K562 (cell line): Measurements from ENCODE around the gene CFDP1. TPM values are rescaled to one million over a fixed set of nuclear protein-coding genes. Genes with fewer than 3 reads are reported as not detected.

Source experiments
- BHLHE40 ChIP-seq: IDR thresholded peaks from 2 replicates; pipeline ENCODE4 v1.6.1; 2011; ENCODE audit warnings: low read length, improper control_type of control experiment
- CEBPB ChIP-seq: fragments of 450-650 bp; IDR thresholded peaks from 2 replicates; pipeline ENCODE4 v1.6.1; 2016; ENCODE audit warnings: missing genetic modification characterization, missing compliant biosample characterization
- EGR1 ChIP-seq: fragments of 450-650 bp; conservative IDR thresholded peaks from 2 replicates; pipeline ENCODE4 v1.6.1; 2017; ENCODE audit warnings: mild to moderate bottlenecking
- ESRRA ChIP-seq: fragments of 450-650 bp; IDR thresholded peaks from 2 replicates; pipeline ENCODE4 v1.6.1; 2014; ENCODE audit warnings: low read depth, mild to moderate bottlenecking, moderate library complexity, borderline replicate concordance
- JUND ChIP-seq, 2 experiments: IDR thresholded peaks; 2 replicates in 1 of 2; 3 replicates in 1 of 2; pipeline ENCODE4 v1.6.1; 2011; ENCODE audit warnings: borderline replicate concordance in 2 of 2, low read depth in 2 of 2, low read length in 2 of 2, improper control_type of control experiment in 1 of 2, missing biosample characterization in 1 of 2, missing genetic modification characterization in 1 of 2, missing genetic modification reagents in 1 of 2
- PHF8 ChIP-seq: fragments of 200-600 bp; sonication (generic); IDR thresholded peaks from 2 replicates; pipeline ENCODE4 v1.6.1; 2012; ENCODE audit warnings: mixed run types, mild to moderate bottlenecking, inconsistent platforms, low read length, moderate library complexity, borderline replicate concordance
- RAD21 ChIP-seq, 2 experiments: fragments of 250-450 bp in 1 of 2; fragments of 450-650 bp in 1 of 2; sonication (Bioruptor Pico) in 1 of 2; formaldehyde crosslinking in 1 of 2; IDR thresholded peaks in 1 of 2; conservative IDR thresholded peaks in 1 of 2; 2 replicates each; pipeline versions ENCODE4 v1.4.0 to v1.8.0; 2020 to 2022; ENCODE audit warnings: mild to moderate bottlenecking in 2 of 2, moderate library complexity in 1 of 2
- RAD51 ChIP-seq: fragments of 450-650 bp; IDR thresholded peaks from 2 replicates; pipeline ENCODE4 v1.7.1; 2016; ENCODE audit warnings: low read depth, mild to moderate bottlenecking, borderline replicate concordance
- RBM15 ChIP-seq: fragments of 200-400 bp; formaldehyde crosslinking; IDR thresholded peaks from 2 replicates; pipeline ENCODE4 v1.6.1; 2018; ENCODE audit warnings: mild to moderate bottlenecking, low read length, moderate library complexity; ENCODE audit not compliant: insufficient read depth
- TCFL5 ChIP-seq: fragments of 250-450 bp; sonication (Bioruptor Pico); conservative IDR thresholded peaks from 2 replicates; pipeline ENCODE4 v1.6.1; 2021; ENCODE audit warnings: mild to moderate bottlenecking, moderate library complexity, matching md5 sums
- polyA plus RNA-seq, 8 experiments: library from polyadenylated mRNA; depleted of rRNA in 4 of 8; stranded (reverse) in 5 of 8; unstranded in 3 of 8; fragments of >200 nt; fragmentation: Nextera tagmentation in 2 of 8; fragmentation: Illumina TruSeq in 1 of 8; extraction: Ambion mirVana in 2 of 8; extraction: Trizol in 1 of 8; gene quantifications; 2 replicates each; pipeline versions ENCODE4 v1.2.1 to v1.2.3, GENCODE V29; 2011 to 2014; ENCODE audit warnings: inconsistent platforms in 1 of 8, missing spikeins in 1 of 8
- total RNA-seq, 7 experiments: library from RNA; depleted of rRNA in 6 of 7; stranded (reverse); fragments of >200 nt in 6 of 7; fragmentation: Illumina TruSeq in 2 of 7; extraction: Trizol in 2 of 7; gene quantifications; 2 replicates each; pipeline versions ENCODE4 v1.2.1 to v1.2.3, GENCODE V29; 2011 to 2021; ENCODE audit warnings: low replicate concordance in 1 of 7
- TF ChIP-seq, protein P1 (sequence below): fragments of 450-650 bp; IDR thresholded peaks from 2 replicates; pipeline ENCODE4 v1.6.1; 2017; ENCODE audit warnings: antibody characterized with exemption, mild to moderate bottlenecking
- TF ChIP-seq, protein P2 (sequence below): fragments of 250-450 bp; sonication (Bioruptor Pico); IDR thresholded peaks from 2 replicates; pipeline ENCODE4 v1.5.0; 2021
- TF ChIP-seq, protein P3 (sequence below): sonication (generic); formaldehyde crosslinking; IDR thresholded peaks from 2 replicates; pipeline ENCODE4 v1.8.1; 2023; ENCODE audit warnings: mild to moderate bottlenecking, missing genetic modification reagents
- TF ChIP-seq, protein P4 (sequence below), 2 experiments: IDR thresholded peaks; 2 replicates each; pipeline ENCODE4 v1.6.1; 2012; ENCODE audit warnings: improper control_type of control experiment in 2 of 2, low read depth in 2 of 2, low read length in 2 of 2, borderline replicate concordance in 1 of 2
- TF ChIP-seq, protein P5 (sequence below): sonication (generic); formaldehyde crosslinking; IDR thresholded peaks from 2 replicates; pipeline ENCODE4 v1.5.0; 2020; ENCODE audit warnings: missing genetic modification reagents

CFDP1 gene
- total and polyA plus RNA-seq, 9 of the 15 experiments (the other 6 are each of a cell fraction or from before 2014, with no cell fraction given) = 31.5 to 78.4 (median 61.7) TPM

DNA sequence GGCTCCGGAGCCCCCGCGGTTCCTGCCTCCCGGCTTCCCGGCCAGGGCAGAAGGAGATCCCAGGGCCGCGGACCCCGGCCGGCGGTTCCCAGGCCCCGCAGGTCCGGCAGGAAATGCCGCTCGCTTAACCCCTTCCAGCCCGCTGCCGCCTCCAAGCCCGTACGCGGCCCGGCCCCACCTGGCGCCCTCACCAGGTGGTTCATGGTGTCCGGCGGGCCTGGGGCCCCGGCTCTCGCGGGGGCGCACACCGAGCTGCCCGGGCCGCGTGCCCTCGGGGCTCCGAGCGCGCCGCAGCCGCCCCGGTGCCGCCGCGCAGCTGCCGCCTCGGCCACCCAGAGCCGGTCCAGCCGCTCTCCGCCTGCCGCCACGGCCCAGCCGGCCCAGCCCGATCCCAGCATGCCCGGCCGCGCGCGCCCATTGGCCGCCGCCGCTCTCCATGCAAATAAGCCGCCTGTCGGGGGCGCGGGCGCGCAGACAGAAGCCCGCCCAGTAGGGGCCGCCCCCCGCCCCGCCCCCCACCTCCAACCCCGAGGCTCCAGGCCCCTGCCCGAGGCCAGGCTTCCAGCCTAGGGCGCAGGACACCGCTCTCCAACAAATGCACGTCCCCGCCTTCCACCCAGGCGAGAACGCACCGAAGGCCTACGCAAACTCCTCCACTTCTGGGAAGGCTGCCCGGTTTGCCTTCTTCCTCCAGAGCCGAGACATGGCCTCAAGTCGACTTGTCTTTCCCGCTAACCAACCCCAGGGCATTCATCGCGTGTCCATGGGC is 181.8 kb downstream of the CFDP1 start, which contains the start of gene BCAR1 (continued):
- TF ChIP-seq, protein P1, sequence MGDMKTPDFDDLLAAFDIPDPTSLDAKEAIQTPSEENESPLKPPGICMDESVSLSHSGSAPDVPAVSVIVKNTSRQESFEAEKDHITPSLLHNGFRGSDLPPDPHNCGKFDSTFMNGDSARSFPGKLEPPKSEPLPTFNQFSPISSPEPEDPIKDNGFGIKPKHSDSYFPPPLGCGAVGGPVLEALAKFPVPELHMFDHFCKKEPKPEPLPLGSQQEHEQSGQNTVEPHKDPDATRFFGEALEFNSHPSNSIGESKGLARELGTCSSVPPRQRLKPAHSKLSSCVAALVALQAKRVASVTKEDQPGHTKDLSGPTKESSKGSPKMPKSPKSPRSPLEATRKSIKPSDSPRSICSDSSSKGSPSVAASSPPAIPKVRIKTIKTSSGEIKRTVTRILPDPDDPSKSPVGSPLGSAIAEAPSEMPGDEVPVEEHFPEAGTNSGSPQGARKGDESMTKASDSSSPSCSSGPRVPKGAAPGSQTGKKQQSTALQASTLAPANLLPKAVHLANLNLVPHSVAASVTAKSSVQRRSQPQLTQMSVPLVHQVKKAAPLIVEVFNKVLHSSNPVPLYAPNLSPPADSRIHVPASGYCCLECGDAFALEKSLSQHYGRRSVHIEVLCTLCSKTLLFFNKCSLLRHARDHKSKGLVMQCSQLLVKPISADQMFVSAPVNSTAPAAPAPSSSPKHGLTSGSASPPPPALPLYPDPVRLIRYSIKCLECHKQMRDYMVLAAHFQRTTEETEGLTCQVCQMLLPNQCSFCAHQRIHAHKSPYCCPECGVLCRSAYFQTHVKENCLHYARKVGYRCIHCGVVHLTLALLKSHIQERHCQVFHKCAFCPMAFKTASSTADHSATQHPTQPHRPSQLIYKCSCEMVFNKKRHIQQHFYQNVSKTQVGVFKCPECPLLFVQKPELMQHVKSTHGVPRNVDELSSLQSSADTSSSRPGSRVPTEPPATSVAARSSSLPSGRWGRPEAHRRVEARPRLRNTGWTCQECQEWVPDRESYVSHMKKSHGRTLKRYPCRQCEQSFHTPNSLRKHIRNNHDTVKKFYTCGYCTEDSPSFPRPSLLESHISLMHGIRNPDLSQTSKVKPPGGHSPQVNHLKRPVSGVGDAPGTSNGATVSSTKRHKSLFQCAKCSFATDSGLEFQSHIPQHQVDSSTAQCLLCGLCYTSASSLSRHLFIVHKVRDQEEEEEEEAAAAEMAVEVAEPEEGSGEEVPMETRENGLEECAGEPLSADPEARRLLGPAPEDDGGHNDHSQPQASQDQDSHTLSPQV = peak; percentile 41; the same call in 1 of the 2 replicates
- TF ChIP-seq JUND (IDR thresholded peaks at IDR 0.05; ENCODE audit: borderline replicate concordance, low read depth, low read length) (no peak), JUND (tag; IDR thresholded peaks at IDR 0.05; ENCODE audit: borderline replicate concordance, low read depth, low read length) (no peak), BHLHE40 (0 out of 2 replicates have a peak, but pooled peaks have one; percentile 9), PHF8 (peak; percentile 58; the same call in 1 of the 2 replicates), ESRRA (no peak), CEBPB (tag) (no peak), TCFL5 (CRISPR knock-in tag) (no peak), RBM15 (no peak), RAD21 (CRISPR knock-in tag; conservative IDR thresholded peaks at IDR 0.05 in 1 of 2, IDR thresholded peaks at IDR 0.05 in 1 of 2) (no peak), EGR1 (peak; percentile 53), RAD51 (no peak)
- TF ChIP-seq, protein P2, sequence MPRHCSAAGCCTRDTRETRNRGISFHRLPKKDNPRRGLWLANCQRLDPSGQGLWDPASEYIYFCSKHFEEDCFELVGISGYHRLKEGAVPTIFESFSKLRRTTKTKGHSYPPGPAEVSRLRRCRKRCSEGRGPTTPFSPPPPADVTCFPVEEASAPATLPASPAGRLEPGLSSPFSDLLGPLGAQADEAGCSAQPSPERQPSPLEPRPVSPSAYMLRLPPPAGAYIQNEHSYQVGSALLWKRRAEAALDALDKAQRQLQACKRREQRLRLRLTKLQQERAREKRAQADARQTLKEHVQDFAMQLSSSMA (CRISPR knock-in tag) = no peak
- TF ChIP-seq, protein P3, sequence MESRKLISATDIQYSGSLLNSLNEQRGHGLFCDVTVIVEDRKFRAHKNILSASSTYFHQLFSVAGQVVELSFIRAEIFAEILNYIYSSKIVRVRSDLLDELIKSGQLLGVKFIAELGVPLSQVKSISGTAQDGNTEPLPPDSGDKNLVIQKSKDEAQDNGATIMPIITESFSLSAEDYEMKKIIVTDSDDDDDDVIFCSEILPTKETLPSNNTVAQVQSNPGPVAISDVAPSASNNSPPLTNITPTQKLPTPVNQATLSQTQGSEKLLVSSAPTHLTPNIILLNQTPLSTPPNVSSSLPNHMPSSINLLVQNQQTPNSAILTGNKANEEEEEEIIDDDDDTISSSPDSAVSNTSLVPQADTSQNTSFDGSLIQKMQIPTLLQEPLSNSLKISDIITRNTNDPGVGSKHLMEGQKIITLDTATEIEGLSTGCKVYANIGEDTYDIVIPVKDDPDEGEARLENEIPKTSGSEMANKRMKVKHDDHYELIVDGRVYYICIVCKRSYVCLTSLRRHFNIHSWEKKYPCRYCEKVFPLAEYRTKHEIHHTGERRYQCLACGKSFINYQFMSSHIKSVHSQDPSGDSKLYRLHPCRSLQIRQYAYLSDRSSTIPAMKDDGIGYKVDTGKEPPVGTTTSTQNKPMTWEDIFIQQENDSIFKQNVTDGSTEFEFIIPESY (CRISPR knock-in tag) = peak; percentile 84
- TF ChIP-seq, protein P4, sequence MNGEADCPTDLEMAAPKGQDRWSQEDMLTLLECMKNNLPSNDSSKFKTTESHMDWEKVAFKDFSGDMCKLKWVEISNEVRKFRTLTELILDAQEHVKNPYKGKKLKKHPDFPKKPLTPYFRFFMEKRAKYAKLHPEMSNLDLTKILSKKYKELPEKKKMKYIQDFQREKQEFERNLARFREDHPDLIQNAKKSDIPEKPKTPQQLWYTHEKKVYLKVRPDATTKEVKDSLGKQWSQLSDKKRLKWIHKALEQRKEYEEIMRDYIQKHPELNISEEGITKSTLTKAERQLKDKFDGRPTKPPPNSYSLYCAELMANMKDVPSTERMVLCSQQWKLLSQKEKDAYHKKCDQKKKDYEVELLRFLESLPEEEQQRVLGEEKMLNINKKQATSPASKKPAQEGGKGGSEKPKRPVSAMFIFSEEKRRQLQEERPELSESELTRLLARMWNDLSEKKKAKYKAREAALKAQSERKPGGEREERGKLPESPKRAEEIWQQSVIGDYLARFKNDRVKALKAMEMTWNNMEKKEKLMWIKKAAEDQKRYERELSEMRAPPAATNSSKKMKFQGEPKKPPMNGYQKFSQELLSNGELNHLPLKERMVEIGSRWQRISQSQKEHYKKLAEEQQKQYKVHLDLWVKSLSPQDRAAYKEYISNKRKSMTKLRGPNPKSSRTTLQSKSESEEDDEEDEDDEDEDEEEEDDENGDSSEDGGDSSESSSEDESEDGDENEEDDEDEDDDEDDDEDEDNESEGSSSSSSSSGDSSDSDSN (IDR thresholded peaks at IDR 0.05; ENCODE audit: borderline replicate concordance in 1 of 2, low read depth in 2 of 2, low read length in 2 of 2) = 0 out of 4 replicates have a peak, but pooled peaks have one; percentile 24 to 84
- TF ChIP-seq, protein P5, sequence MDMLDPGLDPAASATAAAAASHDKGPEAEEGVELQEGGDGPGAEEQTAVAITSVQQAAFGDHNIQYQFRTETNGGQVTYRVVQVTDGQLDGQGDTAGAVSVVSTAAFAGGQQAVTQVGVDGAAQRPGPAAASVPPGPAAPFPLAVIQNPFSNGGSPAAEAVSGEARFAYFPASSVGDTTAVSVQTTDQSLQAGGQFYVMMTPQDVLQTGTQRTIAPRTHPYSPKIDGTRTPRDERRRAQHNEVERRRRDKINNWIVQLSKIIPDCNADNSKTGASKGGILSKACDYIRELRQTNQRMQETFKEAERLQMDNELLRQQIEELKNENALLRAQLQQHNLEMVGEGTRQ (CRISPR knock-in tag) = no peak
